Measurements from ENCODE around the gene SULT1A2. TPM values are rescaled to one million over a fixed set of nuclear protein-coding genes. Genes with fewer than 3 reads are reported as not detected.

The SULT1A2 gene
- total and polyA plus RNA-seq, 2 of the 8 experiments (the other 6 are each of a cell fraction or from before 2014, with no cell fraction given), result 0.29 to 0.35 TPM

- H2BK5ac ChIP-seq (ENCODE audit: low read depth, low read length), result no peak overlapping the region
- H3K79me1 ChIP-seq (ENCODE audit: low read depth, low read length), result no peaks in the 10 kb centered on the region
- WGBS, 2 experiments (ENCODE audit: extremely low coverage in 1 of 2, insufficient coverage in 1 of 2, insufficient read length in 1 of 2, insufficient replicate concordance in 2 of 2, low coverage in 1 of 2, low lambda C conversion rate in 2 of 2, missing lambda C conversion rate in 1 of 2), result 87% methylated on average over 8 of the region's 8 CpGs; no CpG with 5 or more reads in 1 of the 2 experiments
- H4K20me1 ChIP-seq (replicated peaks in 1 of 2; ENCODE audit: control insufficient read depth in 1 of 2, insufficient read depth in 2 of 2, low read length in 2 of 2), result peaks cover 0 to 2% of the 10 kb centered on the region in 2 experiments
- H3K4ac ChIP-seq (replicated peaks; ENCODE audit: insufficient read length, low read depth, low read length), result no peak overlapping the region
- POLR2A ChIA-PET (ENCODE audit: partially characterized antibody), result interaction anchor here (1.1 kb wide), 1 partner anchor 8 kb away, joined by 3 read pairs; no protein-coding TSS in a partner anchor
- CTCF ChIA-PET (ENCODE audit: partially characterized antibody), result no interaction called here
- no peak overlapping the region for H2BK15ac ChIP-seq (ENCODE audit: low read length)
- no peak overlapping the region for H2BK12ac ChIP-seq (ENCODE audit: low read depth, low read length)
- no peak overlapping the region for H3K4me2 ChIP-seq (ENCODE audit: insufficient read depth in 1 of 2, low read depth in 2 of 2, low read length in 2 of 2)
- no peak overlapping the region for H3K18ac ChIP-seq (ENCODE audit: extremely low read depth, low read length)
- no peak overlapping the region for H3K4me3 ChIP-seq (ENCODE audit: extremely low read depth in 1 of 4, insufficient read depth in 2 of 4, low read depth in 3 of 4, low read length in 4 of 4)
- H2BK120ac ChIP-seq (replicated peaks; ENCODE audit: low read depth, low read length), result no peak overlapping the region
- no peak overlapping the region for H2AFZ ChIP-seq (ENCODE audit: low read length)
- no peak overlapping the region for H3K27ac ChIP-seq (ENCODE audit: low read depth, low read length)
- no peaks in the 10 kb centered on the region for H3K4me1 ChIP-seq (replicated peaks in 1 of 4; ENCODE audit: control insufficient read depth in 3 of 4, insufficient read depth in 4 of 4, low read length in 3 of 4)
- no peak overlapping the region for H4K91ac ChIP-seq (replicated peaks; ENCODE audit: insufficient read length, low read length)
- H3K14ac ChIP-seq (ENCODE audit: insufficient read length), result no peak overlapping the region
- H3K9ac ChIP-seq (replicated peaks in 1 of 4; ENCODE audit: extremely low read depth in 1 of 4, low read depth in 3 of 4, low read length in 3 of 4), result no peak overlapping the region
- no peak for TF ChIP-seq TAF1 (IDR thresholded peaks at IDR 0.05; ENCODE audit: low read depth, low read length)
- TF ChIP-seq GTF2F1 (IDR thresholded peaks at IDR 0.05; ENCODE audit: borderline replicate concordance, low read depth, low read length), result no peak
- no peak for TF ChIP-seq RNF2 (IDR thresholded peaks at IDR 0.05; ENCODE audit: borderline replicate concordance, low read depth, low read length, missing control alignments, poor library complexity, severe bottlenecking)
- TF ChIP-seq CBX5 (IDR thresholded peaks at IDR 0.05; ENCODE audit: low read depth, low read length), result no peak
- no peak for TF ChIP-seq EP300 (IDR thresholded peaks at IDR 0.05; ENCODE audit: borderline replicate concordance in 1 of 2, low read depth in 2 of 2, low read length in 2 of 2)
- no peak for TF ChIP-seq NANOG (IDR thresholded peaks at IDR 0.05; ENCODE audit: insufficient read depth, low read depth, low read length, poor library complexity, severe bottlenecking)
- TF ChIP-seq ATF2 (IDR thresholded peaks at IDR 0.05; ENCODE audit: low read length), result no peak
- no peak for TF ChIP-seq ZNF274 (IDR thresholded peaks at IDR 0.05; ENCODE audit: borderline replicate concordance, extremely low read depth, low read length)
- H3K23ac ChIP-seq (ENCODE audit: insufficient read length), result no peak overlapping the region
- no peaks in the 10 kb centered on the region for H3K23me2 ChIP-seq (ENCODE audit: low read depth, low read length)
- peaks cover 0 to 7% (median 2%) of the 10 kb centered on the region in 4 experiments; a peak in 5 of 8 replicates for H3K36me3 ChIP-seq (ENCODE audit: control insufficient read depth in 2 of 4, insufficient read depth in 4 of 4, low read length in 3 of 4)
- no peak for FAIRE-seq
- H3K56ac ChIP-seq (replicated peaks; ENCODE audit: insufficient read length, low read depth, low read length), result no peak overlapping the region
- H4K8ac ChIP-seq (ENCODE audit: extremely low read depth, insufficient read depth, low read length), result no peak overlapping the region
- DNase-seq (ENCODE audit: low read depth in 1 of 2, low spot score in 2 of 2), result no peak
- no peaks in the 10 kb centered on the region for H3K9me3 ChIP-seq (ENCODE audit: insufficient read depth in 2 of 2, low read depth in 1 of 2, low read length in 1 of 2)
- no peaks in the 10 kb centered on the region for H3K27me3 ChIP-seq (replicated peaks in 1 of 4; ENCODE audit: control insufficient read depth in 3 of 4, extremely low read depth in 1 of 4, insufficient read depth in 3 of 4, low read length in 3 of 4)
- H2BK20ac ChIP-seq (ENCODE audit: low read length), result no peak overlapping the region
- H4K5ac ChIP-seq (ENCODE audit: insufficient read length, low read depth, low read length), result no peak overlapping the region
- no peaks in the 10 kb centered on the region for H3K79me2 ChIP-seq (ENCODE audit: control insufficient read depth in 1 of 2, insufficient read depth in 2 of 2, low read length in 2 of 2)
- no peak overlapping the region for H2AK5ac ChIP-seq (ENCODE audit: low read depth, low read length)
These were observed 9.5 kb downstream of the SULT1A2 start for GRCh38 chr16:28587386-28587785.

Measured in H1 (cell line).